Left kidney (tissue), 2 donors: Measurements from ENCODE around the gene S100B. TPM values are rescaled to one million over a fixed set of nuclear protein-coding genes. Genes with fewer than 3 reads are reported as not detected.
"Not testable (repeated sequence)": the region's sequence is repeated elsewhere in the genome, so short reads cannot be mapped to it uniquely, and the experiment has no call there.

Experiments
- DNase-seq: peaks from one replicate; pipeline ENCODE4 v3.0.0-alpha.2; 2013
- polyA plus RNA-seq: library from polyadenylated mRNA; unstranded; fragments of 120-200 nt; gene quantifications from one replicate; pipeline ENCODE4 v1.2.1, GENCODE V29; 2013; ENCODE audit not compliant: insufficient read length

S100B gene
- polyA plus RNA-seq, 1 donor, result 3.2 TPM

GRCh38 chr21:46630915-46631314 lies 26.0 kb upstream of the S100B start:
- DNase-seq, result not testable (repeated sequence)

DNA sequence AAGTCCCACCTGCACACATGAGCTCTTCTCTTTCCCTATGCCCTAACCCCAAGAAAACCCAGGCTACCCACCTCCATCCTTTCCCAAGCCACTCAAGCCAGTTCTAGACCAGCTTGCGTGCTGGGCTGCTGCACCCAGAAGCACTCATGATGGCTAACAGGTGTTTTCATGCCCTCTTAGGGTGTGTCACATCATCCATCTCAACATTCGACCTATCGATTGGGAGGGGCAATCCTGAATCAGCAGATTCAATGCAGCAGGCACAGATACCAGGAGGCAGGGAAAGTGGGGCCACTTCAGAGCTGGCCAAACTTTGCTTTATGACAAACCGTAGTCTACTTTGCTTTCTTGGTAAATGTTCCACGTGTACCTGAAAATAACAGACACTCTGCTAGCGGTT lies 24.0 kb upstream of the S100B start:
- DNase-seq, result no peak

GRCh38 chr21:46627726-46628125 lies 22.8 kb upstream of the S100B start:
- no peak for DNase-seq

GRCh38 chr21:46626975-46627501 lies 22.2 kb upstream of the S100B start:
- DNase-seq, result no peak

- DNase-seq, result no peak
These were observed 21.7 kb upstream of the S100B start for GRCh38 chr21:46626536-46626935.

DNA sequence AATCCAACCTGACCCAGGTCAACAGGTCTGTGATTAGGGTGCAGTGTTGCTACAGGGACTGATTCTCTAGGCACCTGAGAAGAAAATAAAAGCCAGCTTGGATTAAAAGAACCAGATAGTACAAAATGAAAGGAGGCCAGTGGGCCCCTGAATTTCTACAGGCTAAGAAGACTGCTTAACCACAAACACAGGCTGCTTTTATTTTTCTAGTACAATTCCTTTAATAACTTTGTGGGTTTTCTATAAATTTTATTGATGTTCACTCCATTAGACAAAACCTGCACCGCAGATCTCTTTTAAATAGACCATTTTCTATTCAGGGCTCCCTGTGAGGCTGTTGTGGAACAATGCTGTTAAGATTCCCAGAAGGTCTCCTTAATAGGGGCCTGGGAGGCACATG lies 20.9 kb upstream of the S100B start:
- no peak for DNase-seq

GRCh38 chr21:46624050-46624449 lies 19.2 kb upstream of the S100B start:
- DNase-seq, result no peak

DNA sequence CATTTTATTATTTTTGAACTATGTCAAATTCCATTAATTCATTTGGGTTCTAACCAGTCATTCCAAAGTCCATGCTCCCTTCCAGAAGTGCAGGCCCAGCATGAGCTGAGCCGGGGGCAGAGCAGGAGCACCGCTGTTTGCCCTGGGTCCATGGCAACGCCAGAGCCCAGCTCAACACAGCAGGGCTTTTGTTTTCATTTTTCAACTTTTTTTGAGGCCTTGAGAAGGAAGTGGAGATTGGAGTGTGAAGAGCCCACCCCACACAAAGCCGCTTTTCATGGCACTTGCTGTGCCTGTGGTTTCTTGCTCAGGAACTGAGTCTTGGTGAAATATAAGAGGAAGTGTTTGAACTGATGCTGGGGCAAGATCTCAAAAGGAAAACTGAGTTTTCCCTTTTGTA lies 17.3 kb upstream of the S100B start:
- DNase-seq, result no peak

- no peak for DNase-seq
These were observed 16.7 kb upstream of the S100B start for GRCh38 chr21:46621457-46622182.

- no peak for DNase-seq
These were observed 16.0 kb upstream of the S100B start for GRCh38 chr21:46620846-46621245.

DNA sequence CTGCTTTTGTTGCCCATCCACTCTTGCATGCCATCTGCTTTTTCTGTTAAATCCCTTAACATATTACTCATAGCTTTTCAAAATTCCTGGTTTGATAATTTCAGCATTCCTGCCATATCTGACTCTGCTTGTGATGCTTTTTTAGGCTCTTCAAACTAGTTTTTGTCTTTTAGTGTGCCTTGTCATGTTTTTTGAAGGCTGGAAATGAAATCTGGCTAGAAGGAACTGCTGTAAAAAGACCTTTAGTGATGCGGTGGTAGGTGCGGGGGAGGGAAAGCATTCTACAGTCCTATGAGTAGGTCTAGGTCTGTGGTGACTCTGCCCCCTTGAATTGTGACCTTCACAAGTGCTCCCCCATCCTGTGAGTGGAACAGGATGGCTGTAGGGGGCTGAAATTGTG lies 15.0 kb upstream of the S100B start:
- DNase-seq, result no peak

- DNase-seq, result no peak
These were observed 14.0 kb upstream of the S100B start for GRCh38 chr21:46618738-46619379.

GRCh38 chr21:46617267-46618051 lies 12.6 kb upstream of the S100B start:
- no peak for DNase-seq

DNA sequence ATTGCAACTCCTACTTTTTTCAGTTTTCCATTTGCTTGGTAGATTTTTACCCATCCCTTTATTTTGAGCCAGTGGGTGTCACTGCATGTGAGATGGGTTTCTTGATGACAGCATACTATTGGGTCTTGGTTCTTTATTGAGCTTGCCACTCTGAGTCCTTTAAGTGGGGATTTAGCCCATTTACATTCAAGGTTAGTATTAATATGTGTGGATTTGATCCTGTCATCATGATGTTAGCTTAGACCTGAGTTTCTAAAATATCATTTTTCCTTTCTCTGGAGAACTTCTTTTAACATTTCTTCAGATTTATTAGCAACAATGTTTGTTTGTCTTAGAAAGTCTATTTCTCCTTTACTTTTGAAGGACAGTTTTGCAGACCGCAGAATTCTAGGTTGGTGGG lies 11.8 kb upstream of the S100B start:
- no peak for DNase-seq

DNA sequence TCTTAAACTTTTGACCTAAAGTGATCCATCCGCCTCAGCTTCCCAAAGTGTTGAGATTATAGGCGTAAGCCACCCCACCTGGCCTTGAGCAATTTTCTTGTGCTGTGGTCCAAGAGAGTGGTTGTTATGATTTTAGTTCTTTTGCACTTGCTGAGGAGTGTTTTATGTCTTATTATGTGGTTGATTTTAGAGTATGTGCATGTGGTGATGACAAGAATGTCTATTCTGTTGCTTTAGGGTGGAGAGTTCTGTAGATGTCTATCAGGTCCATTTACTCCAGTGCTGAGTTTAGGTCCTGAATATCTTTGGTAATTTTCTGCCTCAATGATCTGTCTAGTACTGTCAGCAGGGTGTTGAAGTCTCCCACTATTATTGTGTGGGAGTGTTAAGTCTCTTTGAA lies 11.2 kb upstream of the S100B start:
- no peak for DNase-seq

- no peak for DNase-seq
These were observed 8.5 kb upstream of the S100B start for GRCh38 chr21:46613391-46613790.

DNA sequence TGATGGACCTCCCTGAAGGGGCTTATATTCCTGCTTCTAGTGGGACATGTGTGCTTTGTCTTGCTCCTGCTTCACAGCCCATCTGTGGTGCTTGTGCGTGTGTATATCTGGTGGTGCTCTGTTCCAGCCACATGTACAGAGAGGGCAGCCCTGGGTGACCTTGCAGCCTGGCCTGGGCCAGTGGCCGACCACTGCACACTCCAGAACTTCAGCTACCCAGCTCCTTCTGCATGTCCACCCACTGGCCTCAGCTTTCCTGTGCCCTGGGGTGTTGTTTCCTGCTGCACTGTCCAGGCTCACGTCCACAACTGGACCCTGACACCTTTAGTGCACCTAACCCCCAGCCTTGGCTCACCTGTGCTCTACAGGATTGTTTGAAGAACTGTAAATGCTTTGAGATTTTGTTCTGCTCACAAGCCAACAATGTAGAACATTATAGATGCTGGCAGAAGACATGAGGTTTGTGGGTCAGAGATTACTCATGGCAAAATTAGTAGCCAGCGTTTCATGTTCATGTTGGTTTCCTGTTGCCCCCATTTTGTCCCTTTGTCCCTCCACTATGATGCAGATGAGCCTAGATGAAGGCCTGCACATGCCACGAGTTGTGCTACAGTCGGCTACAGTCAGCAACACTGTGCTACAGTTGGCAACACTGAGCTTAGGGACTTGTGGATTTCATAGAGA lies 5.3 kb upstream of the S100B start:
- no peak for DNase-seq

DNA sequence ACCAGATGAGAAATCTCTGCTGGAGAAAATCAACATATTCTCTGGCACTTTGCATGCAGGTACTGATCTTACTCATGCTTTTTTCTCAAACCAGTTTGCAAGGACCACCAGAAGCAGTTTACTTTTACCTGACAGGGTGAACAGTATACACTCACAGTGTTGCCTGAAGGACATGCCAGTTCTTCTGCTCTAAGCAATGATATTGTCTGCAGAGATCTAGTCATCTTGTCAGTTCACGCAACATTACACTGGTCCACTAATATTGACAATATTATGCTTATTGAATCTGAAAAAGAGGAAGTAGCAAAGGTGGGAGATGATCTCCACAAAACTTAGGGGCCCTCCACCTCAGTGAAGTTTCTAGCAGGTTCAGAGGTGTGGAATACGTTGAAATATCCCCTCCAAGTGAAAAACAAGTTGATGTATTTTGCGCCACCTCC lies 3.8 kb upstream of the S100B start:
- no peak for DNase-seq

GRCh38 chr21:46607636-46608035 lies 2.8 kb upstream of the S100B start:
- no peak for DNase-seq

DNA sequence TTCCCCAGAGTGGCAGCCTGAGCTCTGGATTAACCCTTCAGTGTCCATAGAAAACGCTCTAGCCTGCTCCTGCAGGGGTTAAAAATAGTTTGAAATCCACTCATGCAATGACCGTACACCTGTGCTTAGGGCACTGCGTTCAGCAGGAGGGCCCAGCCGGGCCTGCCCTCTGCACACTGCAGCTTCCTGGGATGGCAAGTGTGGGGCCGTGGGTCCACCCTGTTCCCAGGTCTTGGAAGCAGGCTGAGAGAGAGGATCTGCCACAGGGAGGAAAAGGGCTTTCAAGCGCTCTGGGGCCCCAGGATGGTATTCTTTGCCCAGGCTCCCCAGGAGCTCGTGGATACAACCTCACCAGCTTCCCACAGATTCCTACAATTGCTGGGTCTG lies 1.5 kb upstream of the S100B start:
- no peak for DNase-seq

GRCh38 chr21:46605767-46606426 lies 1.0 kb upstream of the S100B start:
- no peak for DNase-seq
